Sigmoid colon (tissue), 4 donors: Measurements from ENCODE around the gene BEX2.

ENCODE experiments used
- EP300 ChIP-seq, 4 donors: sonication (generic); formaldehyde crosslinking; IDR thresholded peaks; one replicate each; pipeline ENCODE4 v1.6.1; 2017; ENCODE audit warnings: antibody characterized with exemption in 4 of 4
- POLR2A ChIP-seq, 2 donors: fragments of 450-650 bp; IDR thresholded peaks; one replicate each; pipeline ENCODE4 v1.6.1; 2016; ENCODE audit warnings: antibody characterized with exemption in 2 of 2, mild to moderate bottlenecking in 2 of 2, moderate library complexity in 2 of 2
- POLR2AphosphoS5 ChIP-seq, 4 donors: sonication (generic); formaldehyde crosslinking; IDR thresholded peaks; one replicate each; pipeline ENCODE4 v1.6.1; 2017; ENCODE audit warnings: antibody characterized with exemption in 4 of 4
- TF ChIP-seq, protein P1 (sequence below), 4 experiments: fragments of 450-650 bp in 3 of 4; fragments of 200-600 bp in 1 of 4; IDR thresholded peaks; one replicate each; pipeline ENCODE4 v1.5.1; 2016 to 2019; ENCODE audit warnings: antibody characterized with exemption in 4 of 4, mild to moderate bottlenecking in 3 of 4, moderate library complexity in 2 of 4

DNA sequence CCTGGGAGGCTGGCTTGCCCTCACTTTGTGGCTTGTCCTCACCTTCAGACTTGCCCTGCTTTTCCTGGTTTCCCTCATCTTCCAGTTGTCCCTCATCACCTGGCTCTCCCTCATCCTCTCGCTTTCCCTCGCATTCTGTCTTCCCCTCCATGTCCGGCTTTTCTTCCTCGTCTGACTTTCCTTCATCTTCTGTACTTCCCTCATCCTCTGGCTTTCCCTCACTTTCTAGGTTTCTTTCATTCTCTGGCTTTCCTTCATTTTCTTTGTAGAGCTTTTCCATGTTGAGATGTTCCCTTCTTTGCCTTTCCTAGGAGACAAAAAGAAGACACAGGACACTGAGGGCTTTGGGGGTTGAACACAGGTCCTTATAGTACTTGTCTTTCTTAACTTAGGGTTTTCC, 36.5 kb downstream of the BEX2 start:
- TF ChIP-seq, protein P1, sequence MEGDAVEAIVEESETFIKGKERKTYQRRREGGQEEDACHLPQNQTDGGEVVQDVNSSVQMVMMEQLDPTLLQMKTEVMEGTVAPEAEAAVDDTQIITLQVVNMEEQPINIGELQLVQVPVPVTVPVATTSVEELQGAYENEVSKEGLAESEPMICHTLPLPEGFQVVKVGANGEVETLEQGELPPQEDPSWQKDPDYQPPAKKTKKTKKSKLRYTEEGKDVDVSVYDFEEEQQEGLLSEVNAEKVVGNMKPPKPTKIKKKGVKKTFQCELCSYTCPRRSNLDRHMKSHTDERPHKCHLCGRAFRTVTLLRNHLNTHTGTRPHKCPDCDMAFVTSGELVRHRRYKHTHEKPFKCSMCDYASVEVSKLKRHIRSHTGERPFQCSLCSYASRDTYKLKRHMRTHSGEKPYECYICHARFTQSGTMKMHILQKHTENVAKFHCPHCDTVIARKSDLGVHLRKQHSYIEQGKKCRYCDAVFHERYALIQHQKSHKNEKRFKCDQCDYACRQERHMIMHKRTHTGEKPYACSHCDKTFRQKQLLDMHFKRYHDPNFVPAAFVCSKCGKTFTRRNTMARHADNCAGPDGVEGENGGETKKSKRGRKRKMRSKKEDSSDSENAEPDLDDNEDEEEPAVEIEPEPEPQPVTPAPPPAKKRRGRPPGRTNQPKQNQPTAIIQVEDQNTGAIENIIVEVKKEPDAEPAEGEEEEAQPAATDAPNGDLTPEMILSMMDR (IDR thresholded peaks at IDR 0.05), result no peak
- TF ChIP-seq POLR2AphosphoS5 (IDR thresholded peaks at IDR 0.05), result no peak
- TF ChIP-seq POLR2A (IDR thresholded peaks at IDR 0.05), result no peak
- no peak for TF ChIP-seq EP300 (IDR thresholded peaks at IDR 0.05)
